ENCODE results near the gene PNKP. TPM values are rescaled to one million over a fixed set of nuclear protein-coding genes. Genes with fewer than 3 reads are reported as not detected.

Gene PNKP
- polyA plus RNA-seq, 1 donor from 2014 or later, result 43.1 TPM

DNA sequence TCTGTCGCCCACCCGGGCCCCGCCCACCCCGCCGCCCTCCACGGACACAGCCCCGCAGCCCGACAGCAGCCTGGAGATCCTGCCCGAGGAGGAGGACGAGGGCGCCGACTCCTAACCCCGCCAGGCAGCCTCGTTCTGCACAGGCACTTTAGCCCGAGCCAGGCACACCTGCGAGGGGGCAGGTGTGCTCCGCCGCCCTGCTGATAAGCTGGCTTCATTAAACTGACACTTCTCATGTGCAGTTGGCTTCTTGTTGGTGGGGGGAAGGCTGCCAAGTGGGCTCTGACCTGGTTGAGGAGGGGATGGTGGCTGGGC is 21.1 kb upstream of the PNKP start:
- no peak overlapping the region for H3K4me2 ChIP-seq (ENCODE audit: low read length)
- no peaks in the 10 kb centered on the region for H4K20me1 ChIP-seq (ENCODE audit: insufficient read depth)
- no peaks in the 10 kb centered on the region for H3K9me2 ChIP-seq (ENCODE audit: insufficient read depth, low read length)
- H3K4me3 ChIP-seq (ENCODE audit: low read length), result no peak overlapping the region
- peaks cover 8% of the 10 kb centered on the region for H3K27me3 ChIP-seq (ENCODE audit: insufficient read depth, low read depth, low read length)
- H3K9ac ChIP-seq (ENCODE audit: low read length), result no peak overlapping the region
- no peaks in the 10 kb centered on the region for H3K9me3 ChIP-seq (ENCODE audit: low read length)
- no peaks in the 10 kb centered on the region for H3K79me2 ChIP-seq (replicated peaks; ENCODE audit: insufficient read depth, low read length)
- no peak overlapping the region for H3K27ac ChIP-seq (ENCODE audit: low read length)
- no peaks in the 10 kb centered on the region for H3F3A ChIP-seq (ENCODE audit: insufficient read depth, low read length, poor library complexity, severe bottlenecking)
- TF ChIP-seq EZH2 (IDR thresholded peaks at IDR 0.05; ENCODE audit: borderline replicate concordance, insufficient read depth, low read length, poor library complexity, severe bottlenecking), result no peak
- no peak for TF ChIP-seq CTCF (IDR thresholded peaks at IDR 0.05; ENCODE audit: poor library complexity, severe bottlenecking)
- no peak for TF ChIP-seq MXI1 (conservative IDR thresholded peaks at IDR 0.05; ENCODE audit: poor library complexity, severe bottlenecking)
- no peaks in the 10 kb centered on the region for H3K36me3 ChIP-seq (ENCODE audit: insufficient read depth, low read length)
- no peak overlapping the region for H2AFZ ChIP-seq (ENCODE audit: low read depth, low read length)

- H3K9ac ChIP-seq (ENCODE audit: low read length), result no peak overlapping the region
- H3K4me2 ChIP-seq (ENCODE audit: low read length), result no peak overlapping the region
- H3K27me3 ChIP-seq (ENCODE audit: insufficient read depth, low read depth, low read length), result peaks cover 8% of the 10 kb centered on the region
- no peaks in the 10 kb centered on the region for H3F3A ChIP-seq (ENCODE audit: insufficient read depth, low read length, poor library complexity, severe bottlenecking)
- no peaks in the 10 kb centered on the region for H3K79me2 ChIP-seq (replicated peaks; ENCODE audit: insufficient read depth, low read length)
- H2AFZ ChIP-seq (ENCODE audit: low read depth, low read length), result no peak overlapping the region
- H4K20me1 ChIP-seq (ENCODE audit: insufficient read depth), result no peaks in the 10 kb centered on the region
- peaks cover 2% of the 10 kb centered on the region for H3K9me3 ChIP-seq (ENCODE audit: low read length)
- peaks cover 5% of the 10 kb centered on the region for H3K36me3 ChIP-seq (ENCODE audit: insufficient read depth, low read length)
- H3K4me3 ChIP-seq (ENCODE audit: low read length), result no peak overlapping the region
- TF ChIP-seq MXI1 (conservative IDR thresholded peaks at IDR 0.05; ENCODE audit: poor library complexity, severe bottlenecking) (no peak), CTCF (IDR thresholded peaks at IDR 0.05; ENCODE audit: poor library complexity, severe bottlenecking) (no peak), RAD21 (conservative IDR thresholded peaks at IDR 0.05) (no peak), EZH2 (IDR thresholded peaks at IDR 0.05; ENCODE audit: borderline replicate concordance, insufficient read depth, low read length, poor library complexity, severe bottlenecking) (no peak), POLR2AphosphoS5 (IDR thresholded peaks at IDR 0.05) (no peak), TAF1 (IDR thresholded peaks at IDR 0.05; ENCODE audit: low read depth) (no peak), EP300 (conservative IDR thresholded peaks at IDR 0.05; ENCODE audit: poor library complexity, severe bottlenecking) (no peak), SMC3 (conservative IDR thresholded peaks at IDR 0.05; ENCODE audit: poor library complexity) (no peak)
- TF ChIP-seq, protein P1, sequence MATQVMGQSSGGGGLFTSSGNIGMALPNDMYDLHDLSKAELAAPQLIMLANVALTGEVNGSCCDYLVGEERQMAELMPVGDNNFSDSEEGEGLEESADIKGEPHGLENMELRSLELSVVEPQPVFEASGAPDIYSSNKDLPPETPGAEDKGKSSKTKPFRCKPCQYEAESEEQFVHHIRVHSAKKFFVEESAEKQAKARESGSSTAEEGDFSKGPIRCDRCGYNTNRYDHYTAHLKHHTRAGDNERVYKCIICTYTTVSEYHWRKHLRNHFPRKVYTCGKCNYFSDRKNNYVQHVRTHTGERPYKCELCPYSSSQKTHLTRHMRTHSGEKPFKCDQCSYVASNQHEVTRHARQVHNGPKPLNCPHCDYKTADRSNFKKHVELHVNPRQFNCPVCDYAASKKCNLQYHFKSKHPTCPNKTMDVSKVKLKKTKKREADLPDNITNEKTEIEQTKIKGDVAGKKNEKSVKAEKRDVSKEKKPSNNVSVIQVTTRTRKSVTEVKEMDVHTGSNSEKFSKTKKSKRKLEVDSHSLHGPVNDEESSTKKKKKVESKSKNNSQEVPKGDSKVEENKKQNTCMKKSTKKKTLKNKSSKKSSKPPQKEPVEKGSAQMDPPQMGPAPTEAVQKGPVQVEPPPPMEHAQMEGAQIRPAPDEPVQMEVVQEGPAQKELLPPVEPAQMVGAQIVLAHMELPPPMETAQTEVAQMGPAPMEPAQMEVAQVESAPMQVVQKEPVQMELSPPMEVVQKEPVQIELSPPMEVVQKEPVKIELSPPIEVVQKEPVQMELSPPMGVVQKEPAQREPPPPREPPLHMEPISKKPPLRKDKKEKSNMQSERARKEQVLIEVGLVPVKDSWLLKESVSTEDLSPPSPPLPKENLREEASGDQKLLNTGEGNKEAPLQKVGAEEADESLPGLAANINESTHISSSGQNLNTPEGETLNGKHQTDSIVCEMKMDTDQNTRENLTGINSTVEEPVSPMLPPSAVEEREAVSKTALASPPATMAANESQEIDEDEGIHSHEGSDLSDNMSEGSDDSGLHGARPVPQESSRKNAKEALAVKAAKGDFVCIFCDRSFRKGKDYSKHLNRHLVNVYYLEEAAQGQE (IDR thresholded peaks at IDR 0.05; ENCODE audit: borderline replicate concordance), result no peak
- no peaks in the 10 kb centered on the region for H3K9me2 ChIP-seq (ENCODE audit: insufficient read depth, low read length)
- no peak overlapping the region for H3K27ac ChIP-seq (ENCODE audit: low read length)
Measured at GRCh38 chr19:49887665-49888509, 20.5 kb upstream of the PNKP start.

Measured in neural cell (in vitro differentiated cells).